GM19452 (cell line): Measurements from ENCODE around the gene RABL3.
"Not testable (repeated sequence)": the region's sequence is repeated elsewhere in the genome, so short reads cannot be mapped to it uniquely, and the experiment has no call there.

Source experiments
- ATAC-seq: cut with Tn5 transposase; IDR thresholded peaks from one replicate; pipeline ENCODE4 v1.9.1; 2021; ENCODE audit not compliant: unreplicated experiment

RABL3 gene, protein sequence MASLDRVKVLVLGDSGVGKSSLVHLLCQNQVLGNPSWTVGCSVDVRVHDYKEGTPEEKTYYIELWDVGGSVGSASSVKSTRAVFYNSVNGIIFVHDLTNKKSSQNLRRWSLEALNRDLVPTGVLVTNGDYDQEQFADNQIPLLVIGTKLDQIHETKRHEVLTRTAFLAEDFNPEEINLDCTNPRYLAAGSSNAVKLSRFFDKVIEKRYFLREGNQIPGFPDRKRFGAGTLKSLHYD

GRCh38 chr3:120742198-120742848, at the start of gene RABL3, which contains the start of gene GTF2E1:
TSS of gene RABL3 (minus strand) at chr3:120742516. CDS start at chr3:120742507, 9 bp downstream.
TSS of gene GTF2E1 (plus strand) at chr3:120742744. CDS start at chr3:120750553, 7,809 bp downstream.
- peak; percentile 98 for ATAC-seq

- ATAC-seq: no peak
Measured at GRCh38 chr3:120791913-120792312, 49.6 kb upstream of the RABL3 start.

- no peak for ATAC-seq
Measured at GRCh38 chr3:120791010-120791409, 48.7 kb upstream of the RABL3 start.

- peak; percentile 70 for ATAC-seq
Measured at GRCh38 chr3:120785832-120786231, 43.5 kb upstream of the RABL3 start.

GRCh38 chr3:120780977-120781376, 38.7 kb upstream of the RABL3 start:
- peak; percentile 91 for ATAC-seq

DNA sequence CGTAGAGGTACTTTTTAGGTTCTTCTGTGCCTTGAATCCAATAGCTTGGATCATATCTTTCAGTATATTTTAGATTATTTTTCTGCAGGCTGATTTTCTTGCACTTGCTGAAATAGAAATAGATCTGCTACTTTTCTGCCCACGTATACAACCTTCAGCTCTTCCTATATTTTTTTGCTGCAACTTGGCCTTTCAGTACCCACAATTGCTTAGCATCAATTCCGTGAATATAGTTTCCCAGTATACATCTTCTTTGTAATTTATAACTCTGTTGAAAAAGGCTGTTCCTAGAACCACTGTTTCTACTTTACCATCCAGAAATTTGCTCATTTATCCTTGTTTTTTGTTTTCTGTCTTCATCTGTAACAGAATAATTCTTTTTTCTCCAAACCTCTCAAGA, 36.5 kb upstream of the RABL3 start:
- ATAC-seq: no peak

- no peak for ATAC-seq
Measured at GRCh38 chr3:120775411-120775810, 33.1 kb upstream of the RABL3 start.

DNA sequence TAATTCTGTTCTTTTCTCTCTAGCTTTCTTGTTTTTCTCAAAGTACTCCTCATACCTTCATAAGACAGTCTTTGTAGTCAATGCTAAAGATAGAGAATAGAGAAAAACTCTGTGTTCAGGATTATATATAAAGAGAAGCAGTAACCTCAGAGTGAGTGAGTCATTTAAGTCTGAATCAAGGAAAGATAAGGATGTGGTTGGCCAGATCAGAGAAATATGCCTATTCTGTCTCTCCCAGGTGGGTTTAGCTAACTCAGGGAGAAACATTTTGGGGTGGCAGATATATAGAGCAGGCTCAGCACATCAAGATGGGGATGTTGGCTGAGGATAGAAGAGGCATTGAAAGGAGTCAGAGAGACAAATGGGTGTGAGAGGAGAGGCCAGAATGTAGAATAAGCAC, 31.6 kb upstream of the RABL3 start:
- no peak for ATAC-seq

- ATAC-seq: no peak
Measured at GRCh38 chr3:120772081-120772480, 29.8 kb upstream of the RABL3 start.

DNA sequence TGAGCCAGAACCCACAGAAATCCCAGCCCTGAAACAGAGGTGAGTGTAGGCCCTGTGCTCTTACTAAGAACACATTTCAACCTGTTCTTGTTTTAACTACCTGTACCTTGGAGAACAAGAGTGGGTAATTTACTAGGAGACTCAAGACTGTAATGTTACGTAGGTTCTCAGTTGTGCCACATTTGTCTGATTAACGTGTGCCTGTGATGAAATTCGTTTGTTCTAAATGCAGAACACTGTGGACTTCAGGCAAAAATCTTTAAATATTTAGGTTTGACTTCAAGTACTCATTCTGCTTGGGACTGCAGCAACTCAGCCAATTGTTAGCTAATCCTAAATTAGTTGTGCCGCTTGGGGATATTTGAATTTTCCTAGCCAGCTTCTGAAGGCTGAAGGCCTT, 28.6 kb upstream of the RABL3 start:
- ATAC-seq: no peak

DNA sequence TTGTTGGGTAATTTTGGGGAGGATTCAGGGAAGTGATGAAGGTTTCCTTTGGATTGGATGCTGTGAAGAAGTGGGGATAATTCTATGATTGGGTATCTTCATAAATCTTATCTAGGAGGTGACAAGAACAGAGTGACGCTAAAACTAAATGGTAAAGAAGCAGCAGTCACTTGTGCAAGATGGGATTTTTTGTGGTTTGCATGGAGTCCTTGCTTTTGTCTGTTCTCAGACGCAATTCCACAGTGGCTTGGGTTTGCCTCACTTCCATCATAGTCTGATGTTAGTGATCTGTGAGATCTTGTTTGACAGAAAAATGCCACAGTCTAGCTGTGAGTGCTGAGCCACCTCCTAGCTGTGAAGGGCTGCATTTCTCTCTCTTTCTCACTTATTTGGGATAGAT, 27.1 kb upstream of the RABL3 start:
- no peak for ATAC-seq

GRCh38 chr3:120767106-120767505, 24.8 kb upstream of the RABL3 start:
- no peak for ATAC-seq

GRCh38 chr3:120766576-120766975, 24.3 kb upstream of the RABL3 start:
- ATAC-seq: no peak

- ATAC-seq: peak; percentile 62
Measured at GRCh38 chr3:120765830-120766493, 23.6 kb upstream of the RABL3 start.

GRCh38 chr3:120764206-120764605, 21.9 kb upstream of the RABL3 start:
- ATAC-seq: no peak

DNA sequence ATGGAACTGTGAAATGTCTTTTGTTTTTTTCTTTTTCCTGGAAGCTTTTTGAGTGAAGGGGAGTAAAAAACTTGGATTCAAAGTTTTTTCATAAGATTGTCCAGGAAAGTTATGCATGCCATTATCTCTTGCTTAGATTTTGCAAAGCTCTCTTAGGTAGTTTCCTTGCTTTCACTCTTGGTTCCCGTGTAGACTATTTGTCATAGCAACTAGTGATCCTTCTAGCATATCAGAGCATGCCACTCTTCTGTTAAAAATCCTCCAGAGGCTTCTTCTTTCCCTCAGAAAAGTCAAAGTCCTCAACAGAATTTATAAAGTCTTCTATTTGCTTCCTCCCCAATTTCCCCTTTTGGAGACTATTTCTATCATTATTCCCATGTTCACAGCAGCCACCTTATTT, 21.3 kb upstream of the RABL3 start:
- ATAC-seq: peak; percentile 76

DNA sequence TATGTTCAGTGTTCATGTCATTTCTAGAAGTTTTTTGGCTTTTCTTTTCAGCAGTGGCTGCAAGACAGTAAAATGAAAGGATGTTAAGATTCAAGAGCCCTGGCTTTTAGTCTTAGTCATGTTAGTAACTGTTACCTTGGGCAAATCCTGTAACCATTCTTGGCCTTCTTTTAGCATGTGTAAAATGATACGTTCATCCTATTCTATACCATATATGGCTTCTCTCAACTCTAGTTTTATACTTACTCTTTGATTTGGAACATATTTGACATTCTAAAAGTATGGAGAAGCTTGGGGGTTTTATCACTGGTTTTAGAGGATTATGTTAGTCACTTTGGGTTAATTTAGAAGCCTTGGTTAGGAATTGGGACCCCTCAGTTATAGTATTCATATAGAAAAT, 20.3 kb upstream of the RABL3 start:
- no peak for ATAC-seq

DNA sequence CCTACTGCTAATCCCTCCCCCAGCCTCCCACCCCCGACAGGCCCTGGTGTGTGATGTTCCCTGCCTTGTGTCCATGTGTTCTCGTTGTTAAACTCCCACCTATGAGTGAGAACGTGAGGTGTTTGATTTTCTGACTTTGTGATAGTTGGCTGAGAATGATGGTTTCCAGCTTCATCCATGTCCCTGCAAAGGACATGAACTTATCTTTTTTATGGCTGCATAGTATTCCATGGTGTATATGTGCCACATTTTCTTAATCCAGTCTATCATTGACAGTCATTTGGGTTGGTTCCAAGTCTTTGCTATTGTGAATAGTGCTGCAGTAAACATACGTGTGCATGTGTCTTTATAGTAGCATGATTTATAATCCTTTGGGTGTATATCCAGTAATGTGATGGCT, 16.2 kb upstream of the RABL3 start:
- ATAC-seq: not testable (repeated sequence)

DNA sequence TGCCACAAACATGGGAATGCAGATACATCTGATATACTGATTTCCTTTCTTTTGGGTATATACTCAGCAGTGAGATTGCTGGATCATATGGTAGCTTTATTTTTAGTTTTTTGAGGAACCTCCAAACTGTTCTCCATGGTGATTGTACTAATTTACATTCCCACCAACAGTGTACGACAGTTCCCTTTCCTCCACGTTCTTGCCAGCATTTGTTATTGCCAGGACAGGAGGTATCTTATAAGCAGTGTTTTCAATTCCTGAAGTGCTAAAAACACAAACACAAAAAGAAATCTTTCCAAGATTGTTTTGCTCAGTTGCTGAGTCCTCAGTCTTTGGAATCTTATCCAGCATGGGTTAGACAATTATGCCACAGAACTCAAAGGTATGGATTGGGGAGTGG, 13.7 kb upstream of the RABL3 start:
- no peak for ATAC-seq

DNA sequence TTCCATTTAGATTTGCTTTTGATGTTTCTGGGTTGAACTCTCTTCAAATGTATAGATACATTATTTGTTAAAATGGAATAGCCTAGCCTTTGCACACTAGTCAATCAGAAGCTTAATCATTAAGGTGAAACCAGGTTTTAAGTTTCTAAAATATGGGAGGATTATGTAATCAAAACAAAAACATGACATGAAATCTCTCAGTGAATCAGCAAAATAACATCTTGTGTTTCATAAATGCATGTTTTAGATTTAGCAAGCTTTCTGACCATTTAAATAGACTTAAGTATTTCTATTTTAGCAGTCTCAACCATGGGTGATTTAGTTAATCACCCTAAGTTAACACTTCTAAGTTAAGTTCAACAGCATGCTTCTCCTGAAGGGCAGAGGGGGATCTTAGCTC, 11.5 kb upstream of the RABL3 start:
- no peak for ATAC-seq

- no peak for ATAC-seq
Measured at GRCh38 chr3:120752865-120753264, 10.5 kb upstream of the RABL3 start.

DNA sequence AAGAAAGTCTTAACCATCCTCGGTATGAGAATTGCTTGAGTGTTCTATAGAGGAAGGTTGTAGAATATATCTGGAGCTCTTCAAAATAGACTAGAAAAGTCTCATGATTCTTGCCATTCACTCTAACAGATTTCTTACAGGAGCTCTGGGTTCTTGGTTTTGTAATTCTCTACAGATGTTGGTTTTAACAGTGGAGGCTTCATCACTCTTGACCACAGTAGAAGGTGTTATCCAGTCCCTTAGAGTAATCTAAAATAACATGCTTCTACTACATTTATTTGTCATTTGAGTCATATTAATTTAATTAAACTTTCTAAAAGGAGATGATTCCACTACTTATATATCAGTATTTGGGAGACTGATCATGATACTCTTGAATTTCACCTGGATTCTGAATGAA, 9.9 kb upstream of the RABL3 start:
- no peak for ATAC-seq
